Aorta (tissue), 5 donors: ENCODE measurements around the gene EEPD1. TPM values are rescaled to one million over a fixed set of nuclear protein-coding genes. Genes with fewer than 3 reads are reported as not detected.
"Not testable (repeated sequence)": the region's sequence is repeated elsewhere in the genome, so short reads cannot be mapped to it uniquely, and the experiment has no call there.

Experiments
- ATAC-seq: fragments of 200-7000 bp; cut with Tn5 transposase; one replicate; pipeline ENCODE4 v1.9.1; 2022; ENCODE audit warnings: moderate library complexity; ENCODE audit not compliant: low FRiP score
- DNase-seq, 2 donors: peaks; one replicate each; pipeline ENCODE4 v3.0.0-alpha.2; 2020
- H3K27ac ChIP-seq, 2 donors: one replicate each; pipeline ENCODE4 v1.5.1; 2013; ENCODE audit warnings: low read length in 2 of 2, mild to moderate bottlenecking in 2 of 2, moderate library complexity in 2 of 2, control low read depth in 1 of 2, inconsistent platforms in 1 of 2, low read depth in 1 of 2
- H3K27me3 ChIP-seq, 2 donors: one replicate each; pipeline ENCODE4 v1.6.1; 2013; ENCODE audit warnings: control low read depth in 1 of 2, low read length in 1 of 2, mild to moderate bottlenecking in 1 of 2, moderate library complexity in 1 of 2; ENCODE audit not compliant: insufficient read depth in 2 of 2, control insufficient read depth in 1 of 2
- H3K36me3 ChIP-seq, 2 donors: one replicate each; pipeline ENCODE4 v1.6.1; 2013; ENCODE audit warnings: control low read depth in 1 of 2, low read length in 1 of 2, mild to moderate bottlenecking in 1 of 2; ENCODE audit not compliant: insufficient read depth in 2 of 2, control insufficient read depth in 1 of 2
- H3K4me1 ChIP-seq, 2 donors: one replicate each; pipeline ENCODE4 v1.6.1; 2013; ENCODE audit warnings: low read length in 2 of 2, control low read depth in 1 of 2, mild to moderate bottlenecking in 1 of 2, moderate library complexity in 1 of 2; ENCODE audit not compliant: insufficient read depth in 2 of 2, control insufficient read depth in 1 of 2
- H3K4me3 ChIP-seq, 2 donors: one replicate each; pipeline ENCODE4 v1.5.1; 2013; ENCODE audit warnings: low read length in 2 of 2, control low read depth in 1 of 2, mild to moderate bottlenecking in 1 of 2
- H3K9me3 ChIP-seq: one replicate; pipeline ENCODE4 v1.6.1; 2013; ENCODE audit warnings: mild to moderate bottlenecking, low read length; ENCODE audit not compliant: control insufficient read depth
- WGBS, 2 donors: extraction: QIAGEN DNeasy Blood & Tissue Kit; methylation state at CpG; one replicate each; pipeline ENCODE4 v1.1.7; 2013; 5-methylcytosine and 5-hydroxymethylcytosine counted together
- intact Hi-C, 2 donors: fragments of 100-400 bp; cut with DNase I; formaldehyde crosslinking; loops; one replicate each; pipeline versions ENCODE4 v1.14.2 to v1.15.0; 2022
- polyA plus RNA-seq, 2 donors: library from polyadenylated mRNA; stranded (reverse); fragments of 200-250 nt; gene quantifications; one replicate each; pipeline ENCODE4 v1.2.3, GENCODE V29; 2013
- total RNA-seq, 2 donors: library from RNA; stranded (reverse); fragmentation: NEBNext Ultra II Directional; extraction: Animal tissue kit (Norgen Biotek cat#: 25700); gene quantifications; one replicate each; pipeline ENCODE4 v1.2.1, GENCODE V29; 2021
- donor health status: healthy with polysubstance abuse.
- donor health status: Bipolar disorder and iron deficiency.
- donor health status: DM: no; HTN: no; CAD: no.
- donor health status: DM: no; HTN: no; CAD: no.
- donor health status: DM: yes; HTN: yes; CAD: no.

Gene EEPD1
- total and polyA plus RNA-seq, 4 donors, result 12.4 to 100 (median 14.9) TPM

GRCh38 chr7:36316319-36316718, 163.3 kb downstream of the EEPD1 start:
- Histone ChIP-seq H3K27me3 (no peaks in the 10 kb centered on the region), H3K4me1 (no peaks in the 10 kb centered on the region), H3K9me3 (no peaks in the 10 kb centered on the region), H3K27ac (no peak overlapping the region), H3K36me3 (no peaks in the 10 kb centered on the region), H3K4me3 (no peak overlapping the region)
- ATAC-seq, result no peak
- no peak for DNase-seq
- intact Hi-C loops, result loop anchor here in 1 of 2 donors (5.0 kb wide), 1 partner anchor 399 kb away; no protein-coding TSS in a partner anchor
- 97% methylated on average over 7 of the region's 7 CpGs for WGBS, 2 donors

- H3K9me3 ChIP-seq, result no peaks in the 10 kb centered on the region
- intact Hi-C loops, result loop anchor here in 1 of 2 donors (5.0 kb wide), 1 partner anchor 400 kb away; no protein-coding TSS in a partner anchor
- H3K4me3 ChIP-seq, result no peak overlapping the region
- H3K36me3 ChIP-seq, result no peaks in the 10 kb centered on the region
- H3K27me3 ChIP-seq, result no peaks in the 10 kb centered on the region
- DNase-seq (no peak), ATAC-seq (no peak)
- WGBS, 2 donors, result 78 to 82% methylated on average over 1 of the region's 1 CpG
- no peaks in the 10 kb centered on the region for H3K4me1 ChIP-seq
- no peak overlapping the region for H3K27ac ChIP-seq
These were observed 164.2 kb downstream of the EEPD1 start for GRCh38 chr7:36317276-36317675.

- WGBS, 2 donors, result 53 to 69% methylated on average over 8 of the region's 8 CpGs
- Histone ChIP-seq H3K27ac (no peak overlapping the region), H3K27me3 (no peaks in the 10 kb centered on the region), H3K4me1 (no peaks in the 10 kb centered on the region), H3K4me3 (no peak overlapping the region), H3K36me3 (no peaks in the 10 kb centered on the region), H3K9me3 (no peaks in the 10 kb centered on the region)
- ATAC-seq, result no peak
- no peak for DNase-seq
- intact Hi-C loops, result loop anchor here (2.0 to 5.0 kb wide), 2 partner anchors 333 to 401 kb away; no protein-coding TSS in a partner anchor
These were observed 165.1 kb downstream of the EEPD1 start for GRCh38 chr7:36318116-36318515.

GRCh38 chr7:36321284-36321683, 168.2 kb downstream of the EEPD1 start:
- DNase-seq, H3K36me3 ChIP-seq, H3K27me3 ChIP-seq, intact Hi-C loops, ATAC-seq, H3K27ac ChIP-seq, H3K9me3 ChIP-seq, H3K4me1 ChIP-seq, H3K4me3 ChIP-seq: not testable (repeated sequence)
- WGBS, 2 donors, result 96 to 98% methylated on average over 3 of the region's 3 CpGs

- H3K9me3 ChIP-seq, result no peaks in the 10 kb centered on the region
- H3K27ac ChIP-seq, result no peak overlapping the region
- no peaks in the 10 kb centered on the region for H3K27me3 ChIP-seq
- no peaks in the 10 kb centered on the region for H3K36me3 ChIP-seq
- DNase-seq, result no peak
- no peaks in the 10 kb centered on the region for H3K4me1 ChIP-seq
- no peak for ATAC-seq
- no peak overlapping the region for H3K4me3 ChIP-seq
- WGBS, 2 donors, result 96 to 99% methylated on average over 4 of the region's 4 CpGs
- intact Hi-C loops, result no loop called here
These were observed 183.3 kb downstream of the EEPD1 start for GRCh38 chr7:36336390-36336789.

- no peaks in the 10 kb centered on the region for H3K4me1 ChIP-seq
- no peak for ATAC-seq
- peaks cover 0 to 2% of the 10 kb centered on the region in 2 donors for H3K36me3 ChIP-seq
- no peak overlapping the region for H3K27ac ChIP-seq
- no peak for DNase-seq
- no peak overlapping the region for H3K4me3 ChIP-seq
- no peaks in the 10 kb centered on the region for H3K27me3 ChIP-seq
- H3K9me3 ChIP-seq, result no peaks in the 10 kb centered on the region
- 97 to 100% methylated on average over 3 of the region's 3 CpGs for WGBS, 2 donors
- intact Hi-C loops, result no loop called here
These were observed 185.2 kb downstream of the EEPD1 start for GRCh38 chr7:36338256-36338655.

- Histone ChIP-seq H3K4me1 (no peaks in the 10 kb centered on the region), H3K4me3 (no peak overlapping the region), H3K36me3 (peaks cover 0 to 2% of the 10 kb centered on the region in 2 donors), H3K27me3 (no peaks in the 10 kb centered on the region), H3K9me3 (no peaks in the 10 kb centered on the region), H3K27ac (no peak overlapping the region)
- ATAC-seq, result no peak
- intact Hi-C loops, result no loop called here
- WGBS, 2 donors, result 84 to 96% methylated on average over 1 of the region's 1 CpG
- no peak for DNase-seq
These were observed 190.5 kb downstream of the EEPD1 start for GRCh38 chr7:36343548-36343947.

- H3K36me3 ChIP-seq, result peaks cover 0 to 2% of the 10 kb centered on the region in 2 donors
- ATAC-seq (no peak), DNase-seq (no peak)
- H3K9me3 ChIP-seq, result no peaks in the 10 kb centered on the region
- H3K27ac ChIP-seq, result no peak overlapping the region
- intact Hi-C loops, result no loop called here
- no peaks in the 10 kb centered on the region for H3K4me1 ChIP-seq
- 76 to 84% methylated on average over 2 of the region's 2 CpGs for WGBS, 2 donors
- H3K27me3 ChIP-seq, result no peaks in the 10 kb centered on the region
- no peak overlapping the region for H3K4me3 ChIP-seq
These were observed 191.6 kb downstream of the EEPD1 start for GRCh38 chr7:36344622-36345021.

GRCh38 chr7:36346260-36346831, 193.3 kb downstream of the EEPD1 start:
- no peaks in the 10 kb centered on the region for H3K4me1 ChIP-seq
- DNase-seq (no peak), ATAC-seq (no peak)
- 93 to 94% methylated on average over 6 of the region's 6 CpGs for WGBS, 2 donors
- H3K27ac ChIP-seq, result no peak overlapping the region
- H3K36me3 ChIP-seq, result peaks cover 0 to 2% of the 10 kb centered on the region in 2 donors
- no peaks in the 10 kb centered on the region for H3K9me3 ChIP-seq
- intact Hi-C loops, result no loop called here
- no peaks in the 10 kb centered on the region for H3K27me3 ChIP-seq
- H3K4me3 ChIP-seq, result no peak overlapping the region
